NCI-H526 treated with DMSO at 0.1 percent for 48 hours (cell line): ENCODE data around the gene TBX1.
"Not testable (repeated sequence)": the region's sequence is repeated elsewhere in the genome, so short reads cannot be mapped to it uniquely, and the experiment has no call there.

Experiments
- DNase-seq: peaks from one replicate; lab custom pipeline; 2025; lab: John Stamatoyannopoulos, UW

The TBX1 gene

GRCh38 chr22:19765477-19766239 lies 5.1 kb downstream of the TBX1 start:
- no peak for DNase-seq

- no peak for DNase-seq
Measured at GRCh38 chr22:19766240-19766510, 5.6 kb downstream of the TBX1 start.

GRCh38 chr22:19766511-19767426 lies 6.2 kb downstream of the TBX1 start:
- DNase-seq = no peak

GRCh38 chr22:19767427-19768341 lies 7.1 kb downstream of the TBX1 start:
- no peak for DNase-seq

GRCh38 chr22:19769393-19769715 lies 8.8 kb downstream of the TBX1 start:
- DNase-seq = no peak

- DNase-seq = no peak
Measured at GRCh38 chr22:19770349-19771220, 10.0 kb downstream of the TBX1 start.

- no peak for DNase-seq
Measured at GRCh38 chr22:19772422-19772672, 11.8 kb downstream of the TBX1 start.

- DNase-seq = peak; percentile 89
Measured at GRCh38 chr22:19772673-19773469, 12.3 kb downstream of the TBX1 start.

- DNase-seq = no peak
Measured at GRCh38 chr22:19773470-19774040, 13.0 kb downstream of the TBX1 start.

GRCh38 chr22:19774628-19775027 lies 14.1 kb downstream of the TBX1 start:
- DNase-seq = no peak

- no peak for DNase-seq
Measured at GRCh38 chr22:19775496-19776325, 15.1 kb downstream of the TBX1 start.

- DNase-seq = no peak
Measured at GRCh38 chr22:19776433-19777031, 16.0 kb downstream of the TBX1 start.

- DNase-seq = not testable (repeated sequence)
Measured at GRCh38 chr22:19777192-19777591, 16.6 kb downstream of the TBX1 start.

- DNase-seq = no peak
Measured at GRCh38 chr22:19779011-19779421, 18.4 kb downstream of the TBX1 start.

- no peak for DNase-seq
Measured at GRCh38 chr22:19779685-19780268, 19.2 kb downstream of the TBX1 start.

- no peak for DNase-seq
Measured at GRCh38 chr22:19782533-19782932, 22.0 kb downstream of the TBX1 start.

GRCh38 chr22:19783586-19784383 lies 23.2 kb downstream of the TBX1 start:
- DNase-seq = no peak
